Stimulated activated CD4-positive, alpha-beta T cell treated with anti-CD3 and anti-CD28 coated beads, Interleukin-12 subunit alpha, Interleukin-12 subunit beta, amount 100 ng/mL, for 24 hours (primary cell): ENCODE measurements around the gene CCDC107.
"Not testable (repeated sequence)": the region's sequence is repeated elsewhere in the genome, so short reads cannot be mapped to it uniquely, and the experiment has no call there.

Source experiments
- DNase-seq, 2 experiments: peaks; one replicate each; pipeline ENCODE4 v3.0.0-alpha.2; 2020; ENCODE audit warnings: low read depth in 2 of 2

Gene CCDC107

GRCh38 chr9:35658137-35658967 lies at the start of gene CCDC107:
Gene CCDC107, plus strand, starts transcription at chr9:35658292. Its CDS starts 88 bp downstream, at chr9:35658380.
- DNase-seq: peak; percentile 65 to 67

- no peak for DNase-seq
Measured at GRCh38 chr9:35609001-35609819, 48.9 kb upstream of the CCDC107 start.

- no peak for DNase-seq
Measured at GRCh38 chr9:35609820-35610163, 48.3 kb upstream of the CCDC107 start.

- peak in 1 of 2 experiments; percentile 41 for DNase-seq
Measured at GRCh38 chr9:35611230-35611797, 46.8 kb upstream of the CCDC107 start.

- not testable (repeated sequence) for DNase-seq
Measured at GRCh38 chr9:35612066-35612465, 46.0 kb upstream of the CCDC107 start.

GRCh38 chr9:35612843-35613242 lies 45.2 kb upstream of the CCDC107 start:
- DNase-seq: no peak

- DNase-seq: no peak
Measured at GRCh38 chr9:35615981-35616680, 42.0 kb upstream of the CCDC107 start.

GRCh38 chr9:35616681-35617459 lies 41.2 kb upstream of the CCDC107 start:
- peak; percentile 25 to 60 for DNase-seq

- no peak for DNase-seq
Measured at GRCh38 chr9:35617548-35617947, 40.5 kb upstream of the CCDC107 start.

GRCh38 chr9:35618325-35618727 lies 39.8 kb upstream of the CCDC107 start, which contains the start of gene CD72:
Gene CD72, minus strand, starts transcription at chr9:35618413. Its CDS starts 110 bp downstream, at chr9:35618303.
- no peak for DNase-seq

GRCh38 chr9:35618854-35619799 lies 39.0 kb upstream of the CCDC107 start:
- DNase-seq: peak in 1 of 2 experiments; percentile 31

GRCh38 chr9:35619800-35620158 lies 38.3 kb upstream of the CCDC107 start:
- no peak for DNase-seq

GRCh38 chr9:35627575-35627974 lies 30.5 kb upstream of the CCDC107 start:
- no peak for DNase-seq

GRCh38 chr9:35628389-35628991 lies 29.6 kb upstream of the CCDC107 start:
- no peak for DNase-seq

GRCh38 chr9:35629597-35629996 lies 28.5 kb upstream of the CCDC107 start:
- DNase-seq: no peak

- DNase-seq: no peak
Measured at GRCh38 chr9:35635730-35636129, 22.4 kb upstream of the CCDC107 start.

GRCh38 chr9:35636135-35636876 lies 21.8 kb upstream of the CCDC107 start:
- DNase-seq: no peak

- not testable (repeated sequence) for DNase-seq
Measured at GRCh38 chr9:35636877-35637246, 21.2 kb upstream of the CCDC107 start.
